GM04503 (cell line): ENCODE results near the gene ARL11.

ENCODE experiments used
- DNase-seq: peaks from one replicate; pipeline ENCODE4 v3.0.0-alpha.2; 2012; ENCODE audit warnings: low read depth

ARL11 gene

GRCh38 chr13:49615836-49616675, 12.3 kb upstream of the ARL11 start:
- no peak for DNase-seq

GRCh38 chr13:49616676-49617065, 11.6 kb upstream of the ARL11 start:
- DNase-seq = no peak

GRCh38 chr13:49620170-49620621, 8.1 kb upstream of the ARL11 start:
- DNase-seq = no peak

DNA sequence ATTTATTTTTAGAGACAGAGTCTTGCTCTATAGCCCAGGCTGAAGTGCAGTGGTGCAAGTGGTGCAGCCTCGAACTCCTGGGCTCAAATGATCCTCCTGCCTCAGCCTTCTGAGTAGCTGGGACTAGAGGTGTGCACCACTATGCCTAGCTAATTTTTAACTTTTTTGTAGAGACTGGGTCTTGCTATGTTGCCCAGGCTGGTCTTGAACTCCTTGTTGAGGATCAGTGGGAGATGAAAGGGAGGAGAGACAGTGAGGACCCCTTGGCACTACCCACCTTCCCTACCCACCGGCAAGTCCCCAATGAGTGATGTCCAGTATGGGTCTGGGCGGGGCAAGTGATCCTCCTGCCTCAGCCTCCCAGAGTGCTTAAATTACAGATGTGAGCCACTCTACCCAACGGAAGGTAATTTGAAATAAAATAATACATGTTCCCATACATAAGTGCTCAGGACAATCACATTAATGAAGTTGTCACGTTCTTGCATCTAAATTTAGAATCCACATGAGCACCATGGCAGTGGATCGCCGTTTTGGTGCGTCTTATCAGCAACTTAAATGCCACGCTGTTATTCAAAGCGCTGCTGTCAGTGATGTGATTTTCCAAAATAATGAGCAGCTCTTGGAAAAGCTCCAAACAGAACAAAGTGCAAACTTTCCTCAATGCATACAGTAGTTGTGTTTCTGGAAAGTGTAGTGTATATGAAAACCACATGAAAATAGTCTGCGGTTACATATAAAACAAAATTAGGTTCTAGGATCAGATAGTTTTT, 5.9 kb upstream of the ARL11 start:
- no peak for DNase-seq

- DNase-seq = no peak
These were observed 4.1 kb upstream of the ARL11 start for GRCh38 chr13:49624229-49624628.

- DNase-seq = no peak
These were observed 2.8 kb upstream of the ARL11 start for GRCh38 chr13:49625392-49626079.

DNA sequence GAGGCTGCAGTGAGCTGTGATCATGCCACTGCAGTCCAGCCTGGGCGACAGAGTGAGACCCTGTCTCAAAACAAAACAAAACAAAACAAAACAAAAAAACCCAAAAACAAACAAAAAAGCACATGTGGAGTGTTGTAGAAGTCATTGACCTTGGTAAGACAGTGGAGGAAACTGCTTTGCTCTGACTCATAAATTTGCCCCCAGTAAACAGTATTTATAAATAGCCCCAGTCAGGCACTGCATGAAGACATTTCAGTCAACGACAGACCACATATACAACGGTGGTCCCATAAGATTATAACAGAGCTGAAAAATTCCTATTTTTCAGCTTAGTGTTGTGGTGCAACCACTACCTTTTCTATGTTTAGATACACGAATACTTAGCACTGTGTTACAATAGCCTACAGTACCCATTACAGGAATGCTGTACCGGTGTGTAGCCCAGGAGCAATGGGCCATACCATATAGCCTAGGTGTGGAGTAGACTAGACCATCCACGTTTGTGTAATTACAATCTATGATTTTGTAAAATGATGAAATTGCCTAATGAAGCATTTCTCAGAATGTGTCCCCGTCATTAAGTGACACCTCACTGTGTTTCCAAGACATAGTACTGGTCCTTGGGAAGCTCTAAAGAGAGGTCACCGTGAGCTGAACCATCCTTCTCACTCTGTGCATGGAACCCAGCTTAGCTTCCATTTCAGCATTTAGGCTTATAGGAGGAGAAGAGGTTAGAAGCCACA, 1.1 kb downstream of the ARL11 start:
- no peak for DNase-seq

DNA sequence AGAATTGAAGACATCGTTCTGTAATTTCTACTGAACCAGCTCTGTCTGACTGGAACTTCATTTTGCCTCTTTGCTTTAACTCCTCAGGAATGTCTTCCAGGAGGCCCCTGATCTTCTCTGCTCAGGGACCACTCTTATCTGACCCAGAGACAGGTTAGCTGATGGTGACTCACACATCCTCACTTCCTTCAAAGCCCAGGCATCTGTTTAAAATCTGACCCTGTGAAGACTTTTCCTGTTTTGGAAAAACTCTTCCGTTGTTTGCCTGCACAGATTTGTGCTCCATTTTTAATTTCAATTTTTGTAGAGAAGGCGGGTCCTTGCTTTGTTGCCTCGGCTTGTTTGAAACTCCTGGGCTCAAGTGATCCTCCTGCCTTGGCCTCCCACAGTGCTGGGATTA, 1.6 kb downstream of the ARL11 start:
- no peak for DNase-seq

GRCh38 chr13:49630580-49630979, 2.3 kb downstream of the ARL11 start:
- no peak for DNase-seq

- DNase-seq = no peak
These were observed 3.8 kb downstream of the ARL11 start for GRCh38 chr13:49632156-49632555.

DNA sequence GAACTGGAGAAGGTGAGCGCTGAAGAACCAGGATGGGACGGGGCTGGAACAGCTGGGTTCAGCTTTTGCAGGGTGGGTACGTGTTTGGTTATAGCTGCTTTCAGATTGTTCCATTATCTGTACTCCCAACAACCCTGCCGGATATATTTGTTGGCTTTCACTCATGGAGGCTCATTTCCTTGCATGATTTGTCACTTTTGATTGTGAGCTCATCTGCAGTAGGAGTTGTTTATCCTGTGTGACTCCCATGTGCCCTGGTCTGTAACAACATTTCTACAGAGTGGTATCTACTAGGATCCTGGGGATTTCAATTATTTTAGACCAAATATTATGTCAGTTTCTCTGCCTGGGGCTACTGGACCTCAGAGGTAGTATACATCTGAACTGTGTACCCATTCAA, 5.4 kb downstream of the ARL11 start:
- no peak for DNase-seq

- no peak for DNase-seq
These were observed 7.5 kb downstream of the ARL11 start for GRCh38 chr13:49635599-49636433.

GRCh38 chr13:49636705-49637104, 8.4 kb downstream of the ARL11 start:
- no peak for DNase-seq

DNA sequence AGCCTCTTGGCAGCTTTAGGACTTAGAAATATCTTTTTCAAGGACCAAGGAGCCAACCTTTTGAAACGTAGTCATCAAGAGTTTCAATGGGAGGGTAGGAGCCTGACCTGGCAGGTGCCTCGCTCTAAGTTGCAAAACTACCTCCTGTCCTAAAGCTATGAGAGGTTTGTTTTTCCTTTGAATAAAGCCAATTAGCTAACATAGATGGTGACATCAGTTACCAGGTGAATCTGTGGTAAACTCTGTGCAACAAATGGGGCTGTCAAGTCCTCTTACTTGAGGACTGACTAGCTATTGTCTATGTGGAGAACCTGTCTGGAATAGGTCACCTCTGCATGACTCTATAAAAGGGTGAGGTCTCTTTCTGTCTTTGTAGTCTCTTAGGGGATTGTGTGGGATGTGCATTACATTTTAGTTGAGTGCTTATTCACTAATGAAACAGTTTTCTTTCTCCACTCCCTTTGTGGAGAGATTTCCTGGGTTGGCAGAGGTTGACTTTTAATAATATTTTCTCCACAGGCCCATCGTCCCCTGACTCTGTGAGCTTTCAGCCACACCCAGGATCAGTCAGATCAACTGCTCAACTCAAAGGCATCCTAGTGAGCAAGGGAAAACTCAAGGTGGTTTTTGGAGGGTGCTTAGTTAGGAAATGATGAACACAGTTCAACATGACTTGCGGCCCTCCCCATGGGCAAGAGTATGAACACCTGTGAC, 9.9 kb downstream of the ARL11 start:
- no peak for DNase-seq

- DNase-seq = no peak
These were observed 10.4 kb downstream of the ARL11 start for GRCh38 chr13:49638744-49639072.

DNA sequence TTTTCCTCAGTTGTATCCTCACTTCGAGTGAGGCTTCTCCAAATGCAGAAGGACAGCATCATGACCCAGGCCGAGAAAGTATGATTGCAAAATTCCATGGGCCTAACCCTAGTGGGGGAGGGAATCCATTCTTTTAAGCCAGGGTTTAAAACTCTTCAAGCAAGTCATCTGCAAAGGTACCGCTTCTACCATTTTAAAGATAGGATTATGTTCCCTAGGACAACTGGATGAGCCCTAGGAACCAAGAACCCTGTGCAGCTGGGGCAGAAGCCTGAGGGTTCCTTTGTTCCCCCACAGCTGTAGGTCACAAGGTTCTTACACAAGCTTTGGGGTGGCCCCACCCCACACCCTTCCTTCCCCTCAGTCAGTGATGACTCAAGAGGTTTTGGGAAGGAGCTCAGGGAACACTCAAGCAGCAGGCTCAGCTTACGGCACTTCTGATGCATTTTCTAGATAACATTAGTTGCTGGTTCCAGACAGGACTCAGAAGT, 13.5 kb downstream of the ARL11 start:
- DNase-seq = peak; percentile 59

DNA sequence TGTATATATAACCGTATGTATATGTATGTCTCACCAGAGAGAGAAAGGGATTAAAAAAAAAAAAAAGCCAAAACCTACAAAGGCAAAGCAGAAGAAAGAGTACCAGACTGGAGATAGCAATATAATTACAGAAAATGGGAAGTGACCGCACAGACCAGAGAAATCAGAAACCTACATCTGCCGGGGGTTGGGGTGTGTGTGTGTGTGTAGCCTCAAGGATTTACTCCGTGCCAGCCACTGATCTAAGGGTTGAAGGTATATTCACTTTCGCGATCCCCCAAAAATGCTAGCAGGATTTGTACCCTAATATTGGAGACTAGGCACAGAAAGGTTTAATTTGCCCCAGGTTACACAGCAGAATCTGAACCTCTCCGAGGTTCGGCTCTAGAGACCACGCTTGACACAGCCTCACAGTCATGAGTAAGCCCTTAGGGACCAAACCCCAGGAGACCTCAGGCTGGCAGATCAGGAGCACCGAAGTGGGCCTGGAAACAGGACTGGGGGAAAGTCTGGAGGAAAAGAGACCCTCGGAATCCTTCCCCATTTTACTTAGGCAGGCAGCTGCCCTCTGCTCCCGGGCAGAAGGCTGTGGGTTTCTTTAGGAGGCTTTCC, 14.8 kb downstream of the ARL11 start:
- no peak for DNase-seq

DNA sequence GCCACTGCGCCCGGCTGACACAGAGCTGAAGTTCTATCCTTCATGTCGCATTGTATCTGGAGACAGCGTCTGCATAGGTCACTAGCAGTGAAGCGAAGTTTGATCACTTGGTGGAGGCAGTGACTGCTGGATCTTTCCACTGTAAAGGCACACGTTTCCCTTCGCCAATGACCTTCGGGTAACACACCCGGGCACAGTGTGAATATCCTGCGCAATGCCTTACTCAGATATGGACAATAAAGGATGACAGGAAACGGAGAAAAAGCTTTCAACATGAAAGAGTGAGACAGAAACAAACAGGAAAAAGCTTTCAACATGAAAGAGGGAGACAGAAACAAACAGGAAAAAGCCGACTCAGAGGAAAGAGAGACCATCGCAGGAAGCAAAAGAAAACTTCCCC, 17.1 kb downstream of the ARL11 start:
- no peak for DNase-seq

GRCh38 chr13:49646688-49647087, 18.4 kb downstream of the ARL11 start:
- no peak for DNase-seq
